HG02852 (cell line): ENCODE measurements around the gene BMPR1B.

Experiments used
- ATAC-seq: cut with Tn5 transposase; IDR thresholded peaks from one replicate; pipeline ENCODE4 v1.9.1; 2021; ENCODE audit warnings: mild to moderate bottlenecking, moderate library complexity; ENCODE audit not compliant: unreplicated experiment

BMPR1B gene

DNA sequence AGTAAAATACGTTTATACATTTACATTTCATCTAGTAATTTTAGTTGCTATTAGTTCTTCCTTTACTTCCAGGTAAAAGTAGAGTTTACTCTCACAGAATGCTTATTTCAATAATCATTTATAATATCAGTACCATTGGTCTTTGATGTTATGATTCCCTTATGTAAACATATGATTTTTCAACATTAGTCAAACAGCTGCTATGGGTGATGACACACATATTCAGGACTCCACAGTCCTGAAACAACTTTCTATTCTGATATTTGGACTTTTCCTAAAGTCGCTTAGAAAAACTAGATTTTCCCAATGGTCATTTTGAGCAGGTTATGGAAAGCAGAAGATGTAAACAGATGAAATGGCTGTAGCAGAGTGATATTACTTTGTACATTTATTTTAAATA, 421.2 kb downstream of the BMPR1B start:
- no peak for ATAC-seq

DNA sequence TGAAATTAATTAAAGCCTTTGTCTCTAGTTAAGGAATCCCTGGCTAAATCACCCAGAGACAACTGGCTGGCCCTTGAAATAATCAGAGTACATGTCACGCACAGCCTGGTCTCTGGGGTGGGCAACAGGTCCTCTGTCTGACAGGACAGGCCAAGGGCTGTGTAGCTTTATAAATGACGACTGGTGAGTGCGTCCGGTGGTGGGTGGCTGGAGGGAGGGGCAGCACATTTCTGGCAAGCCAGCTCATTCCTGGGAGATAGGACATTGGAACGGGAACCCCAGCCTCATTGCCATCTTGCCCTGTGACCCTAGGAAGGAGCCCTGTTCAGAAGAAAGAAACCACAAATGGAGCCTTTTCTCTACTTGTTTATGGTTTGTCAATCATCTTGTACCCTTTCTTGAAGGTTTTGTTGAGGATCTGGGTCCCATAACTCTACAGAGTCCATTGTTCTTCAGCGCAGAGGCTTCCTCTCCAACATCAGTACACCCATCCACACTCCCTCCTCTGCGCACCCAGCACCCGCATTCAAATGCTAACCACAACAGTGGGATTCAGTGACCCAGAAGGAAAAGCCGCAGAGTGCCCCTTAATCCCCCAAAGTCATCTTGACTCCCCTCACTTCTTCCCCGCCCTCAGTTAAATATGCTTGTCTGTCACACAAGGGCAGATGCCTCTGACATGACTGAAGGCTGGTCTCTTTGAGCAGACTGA, 422.9 kb downstream of the BMPR1B start:
- no peak for ATAC-seq

GRCh38 chr4:95181243-95181995, 423.7 kb downstream of the BMPR1B start:
- no peak for ATAC-seq

GRCh38 chr4:95181996-95182306, 424.2 kb downstream of the BMPR1B start:
- ATAC-seq: no peak

DNA sequence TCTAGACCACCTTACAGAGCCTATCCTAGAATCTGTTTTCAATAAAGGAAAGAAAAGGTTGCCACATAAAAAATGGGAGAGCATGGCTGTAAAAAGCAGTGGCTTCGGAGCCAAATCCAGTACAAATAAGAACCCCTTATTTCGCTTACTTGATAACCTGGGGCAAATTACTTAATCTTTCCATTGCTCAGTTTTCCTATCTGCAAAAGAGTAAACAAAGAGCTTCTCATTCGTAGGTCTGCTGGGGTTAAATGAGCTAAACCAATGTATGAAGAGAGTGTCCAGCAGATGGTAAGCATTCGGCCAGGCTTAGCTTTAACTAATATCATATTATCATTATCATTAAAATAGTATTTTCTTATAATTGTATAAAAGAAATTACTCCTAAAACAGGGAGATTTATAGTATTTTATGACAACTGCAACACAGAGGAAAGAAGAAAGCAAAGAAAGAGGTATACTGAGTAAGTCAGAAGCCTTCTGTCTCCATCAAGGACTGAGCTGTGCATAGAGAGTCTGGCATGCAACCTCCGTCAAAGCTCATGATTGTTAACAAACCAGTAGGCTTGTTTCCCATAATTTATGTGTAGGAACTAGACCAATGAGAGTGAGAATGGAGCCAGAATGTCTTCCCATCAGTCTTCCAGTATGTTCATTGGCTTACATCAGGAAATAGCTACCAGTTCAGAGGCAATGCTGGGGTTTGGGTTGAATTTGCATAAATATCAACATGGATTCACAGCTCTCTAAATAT, 426.1 kb downstream of the BMPR1B start:
- no peak for ATAC-seq

- no peak for ATAC-seq
Measured at GRCh38 chr4:95186666-95187065, 428.9 kb downstream of the BMPR1B start.

- no peak for ATAC-seq
Measured at GRCh38 chr4:95188701-95189370, 431.1 kb downstream of the BMPR1B start.

- no peak for ATAC-seq
Measured at GRCh38 chr4:95190751-95191436, 433.1 kb downstream of the BMPR1B start.

GRCh38 chr4:95191537-95191936, 433.8 kb downstream of the BMPR1B start:
- ATAC-seq: no peak

GRCh38 chr4:95193391-95194224, 435.9 kb downstream of the BMPR1B start:
- ATAC-seq: no peak

- no peak for ATAC-seq
Measured at GRCh38 chr4:95197353-95197752, 439.6 kb downstream of the BMPR1B start.

DNA sequence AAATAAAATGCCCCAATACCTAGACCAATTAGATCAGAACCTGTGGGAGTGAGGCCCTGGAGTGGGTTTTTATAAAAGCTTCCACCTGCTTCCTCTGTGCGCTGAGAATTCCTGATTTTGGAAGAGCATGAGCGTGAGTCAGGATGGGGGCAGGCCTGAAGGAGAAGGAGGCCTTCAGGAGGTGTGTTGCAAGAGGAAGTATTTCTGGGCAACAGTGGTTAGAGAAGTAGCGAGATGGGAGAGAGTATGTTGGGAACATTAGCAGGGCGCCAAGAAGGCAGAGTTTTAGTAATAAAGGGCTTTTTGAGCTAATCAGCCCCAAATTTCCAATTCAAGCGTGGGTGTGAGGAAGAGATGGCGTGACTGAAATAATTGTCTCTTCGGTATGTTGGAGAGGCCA, 441.2 kb downstream of the BMPR1B start:
- no peak for ATAC-seq

- no peak for ATAC-seq
Measured at GRCh38 chr4:95204267-95204844, 446.6 kb downstream of the BMPR1B start.

DNA sequence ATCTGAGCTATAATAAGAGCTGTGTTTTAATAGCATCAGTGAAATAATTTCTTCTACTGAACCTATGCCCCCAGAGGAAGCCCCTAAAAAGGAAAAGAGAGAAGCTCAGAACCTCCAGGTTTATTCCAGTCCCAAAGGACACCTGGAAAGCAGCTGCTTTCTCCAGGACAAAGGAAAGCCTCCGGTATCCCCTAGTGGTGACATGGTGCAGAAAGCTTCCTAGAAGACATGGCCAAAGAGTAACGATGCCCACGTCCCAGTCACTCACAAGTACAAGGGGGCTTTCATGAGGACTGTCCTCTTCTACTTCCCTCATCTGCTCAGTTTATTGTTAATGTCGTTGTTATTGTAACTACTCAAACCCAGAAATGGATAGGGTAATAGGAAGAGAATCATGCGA, 447.1 kb downstream of the BMPR1B start:
- ATAC-seq: no peak
